GM19023 (cell line): ENCODE data around the gene ZBTB16.

Source experiments
- ATAC-seq: cut with Tn5 transposase; IDR thresholded peaks from one replicate; pipeline ENCODE4 v1.9.1; 2021; ENCODE audit warnings: mild to moderate bottlenecking, moderate library complexity; ENCODE audit not compliant: unreplicated experiment

Gene ZBTB16

GRCh38 chr11:114253771-114254170 lies 194.3 kb downstream of the ZBTB16 start:
- no peak for ATAC-seq

GRCh38 chr11:114254571-114255146 lies 195.1 kb downstream of the ZBTB16 start:
- no peak for ATAC-seq

- no peak for ATAC-seq
These were observed 195.8 kb downstream of the ZBTB16 start for GRCh38 chr11:114255289-114255688.

GRCh38 chr11:114256176-114256966 lies 196.9 kb downstream of the ZBTB16 start:
- no peak for ATAC-seq

- no peak for ATAC-seq
These were observed 197.4 kb downstream of the ZBTB16 start for GRCh38 chr11:114256967-114257286.

GRCh38 chr11:114257621-114258558 lies 198.4 kb downstream of the ZBTB16 start:
- no peak for ATAC-seq

GRCh38 chr11:114258696-114259095 lies 199.2 kb downstream of the ZBTB16 start:
- ATAC-seq, result no peak

GRCh38 chr11:114259124-114259526 lies 199.6 kb downstream of the ZBTB16 start:
- ATAC-seq, result no peak

- no peak for ATAC-seq
These were observed 200.1 kb downstream of the ZBTB16 start for GRCh38 chr11:114259551-114259983.

GRCh38 chr11:114260077-114260476 lies 200.6 kb downstream of the ZBTB16 start:
- no peak for ATAC-seq

GRCh38 chr11:114260483-114260882 lies 201.0 kb downstream of the ZBTB16 start:
- no peak for ATAC-seq

- ATAC-seq, result no peak
These were observed 202.3 kb downstream of the ZBTB16 start for GRCh38 chr11:114261791-114262190.

GRCh38 chr11:114262681-114263512 lies 203.4 kb downstream of the ZBTB16 start:
- no peak for ATAC-seq

- no peak for ATAC-seq
These were observed 204.1 kb downstream of the ZBTB16 start for GRCh38 chr11:114263513-114264170.

- no peak for ATAC-seq
These were observed 204.9 kb downstream of the ZBTB16 start for GRCh38 chr11:114264381-114264780.

GRCh38 chr11:114265122-114265878 lies 205.8 kb downstream of the ZBTB16 start:
- no peak for ATAC-seq

GRCh38 chr11:114269498-114269897 lies 210.0 kb downstream of the ZBTB16 start:
- ATAC-seq, result no peak

- ATAC-seq, result no peak
These were observed 211.2 kb downstream of the ZBTB16 start for GRCh38 chr11:114270531-114271270.

GRCh38 chr11:114271316-114271715 lies 211.8 kb downstream of the ZBTB16 start:
- ATAC-seq, result no peak
